Loucy (cell line): ENCODE results near the gene FAM13A.

ENCODE experiments used
- H2AFZ ChIP-seq: fragments of 200-600 bp; sonication (generic); 2 replicates; pipeline ENCODE4 v1.6.0; 2016; ENCODE audit warnings: antibody characterized with exemption, mild to moderate bottlenecking, low read length, moderate library complexity
- H3F3A ChIP-seq: fragments of 200-600 bp; 2 replicates; pipeline ENCODE4 v1.6.0; 2016; ENCODE audit warnings: antibody characterized with exemption, low read depth, mild to moderate bottlenecking
- H3K27me3 ChIP-seq: fragments of 200-600 bp; sonication (generic); 2 replicates; pipeline ENCODE4 v1.6.1; 2014; ENCODE audit warnings: low read length, mild to moderate bottlenecking; ENCODE audit not compliant: insufficient read depth, poor library complexity, severe bottlenecking
- H3K36me3 ChIP-seq: fragments of 200-600 bp; sonication (generic); 2 replicates; pipeline ENCODE4 v1.6.1; 2016; ENCODE audit warnings: low read length; ENCODE audit not compliant: insufficient read depth
- H3K4me1 ChIP-seq: fragments of 200-600 bp; sonication (generic); 2 replicates; pipeline ENCODE4 v1.5.1; 2014; ENCODE audit warnings: low read length, mild to moderate bottlenecking; ENCODE audit not compliant: insufficient read depth, poor library complexity, severe bottlenecking
- H3K4me2 ChIP-seq: fragments of 200-600 bp; sonication (generic); 2 replicates; pipeline ENCODE4 v1.6.0; 2014; ENCODE audit warnings: antibody characterized with exemption, low read length, low read depth, mild to moderate bottlenecking; ENCODE audit not compliant: poor library complexity, severe bottlenecking
- H3K4me3 ChIP-seq: fragments of 200-600 bp; sonication (generic); 2 replicates; pipeline ENCODE4 v1.5.1; 2014; ENCODE audit warnings: low read length, mild to moderate bottlenecking, mixed read lengths; ENCODE audit not compliant: poor library complexity, severe bottlenecking
- H3K79me2 ChIP-seq: fragments of 200-600 bp; sonication (generic); 2 replicates; pipeline ENCODE4 v1.6.1; 2014; ENCODE audit warnings: low read length; ENCODE audit not compliant: insufficient read depth
- H3K9ac ChIP-seq: fragments of 200-600 bp; sonication (generic); 2 replicates; pipeline ENCODE4 v1.6.0; 2014; ENCODE audit warnings: mild to moderate bottlenecking, low read depth, low read length, moderate library complexity; ENCODE audit not compliant: poor library complexity, severe bottlenecking
- H3K9me2 ChIP-seq: fragments of 200-600 bp; sonication (generic); replicated peaks from 2 replicates; pipeline ENCODE4 v1.6.1; 2016; ENCODE audit warnings: low read depth, low read length, mixed read lengths
- H3K9me3 ChIP-seq: fragments of 200-600 bp; sonication (generic); 2 replicates; pipeline ENCODE4 v1.6.1; 2014; ENCODE audit warnings: mild to moderate bottlenecking, antibody characterized with exemption, low read length, low read depth; ENCODE audit not compliant: insufficient read depth
- H4K20me1 ChIP-seq: fragments of 200-600 bp; sonication (generic); 2 replicates; pipeline ENCODE4 v1.6.0; 2014; ENCODE audit warnings: antibody characterized with exemption, low read length, mild to moderate bottlenecking; ENCODE audit not compliant: insufficient read depth, poor library complexity, severe bottlenecking
- CTCF ChIP-seq: fragments of 200-600 bp; sonication (generic); conservative IDR thresholded peaks from 2 replicates; pipeline ENCODE4 v1.5.1; 2014; ENCODE audit warnings: mild to moderate bottlenecking, antibody characterized with exemption, low read length
- EZH2phosphoT487 ChIP-seq: fragments of 200-600 bp; IDR thresholded peaks from 2 replicates; pipeline ENCODE4 v1.6.1; 2018; ENCODE audit warnings: antibody characterized with exemption, mild to moderate bottlenecking, moderate library complexity, borderline replicate concordance

Gene FAM13A

GRCh38 chr4:88965053-88965452 lies 91.9 kb downstream of the FAM13A start:
- no peak overlapping the region for H3K9ac ChIP-seq
- no peaks in the 10 kb centered on the region for H3F3A ChIP-seq
- no peaks in the 10 kb centered on the region for H3K9me3 ChIP-seq
- no peaks in the 10 kb centered on the region for H3K27me3 ChIP-seq
- TF ChIP-seq CTCF: no peak
- no peak for TF ChIP-seq EZH2phosphoT487
- no peaks in the 10 kb centered on the region for H3K9me2 ChIP-seq
- H2AFZ ChIP-seq: no peak overlapping the region
- no peak overlapping the region for H3K4me3 ChIP-seq
- H3K4me1 ChIP-seq: peaks cover 10% of the 10 kb centered on the region
- no peaks in the 10 kb centered on the region for H3K79me2 ChIP-seq
- no peaks in the 10 kb centered on the region for H4K20me1 ChIP-seq
- no peak overlapping the region for H3K4me2 ChIP-seq
- no peaks in the 10 kb centered on the region for H3K36me3 ChIP-seq

DNA sequence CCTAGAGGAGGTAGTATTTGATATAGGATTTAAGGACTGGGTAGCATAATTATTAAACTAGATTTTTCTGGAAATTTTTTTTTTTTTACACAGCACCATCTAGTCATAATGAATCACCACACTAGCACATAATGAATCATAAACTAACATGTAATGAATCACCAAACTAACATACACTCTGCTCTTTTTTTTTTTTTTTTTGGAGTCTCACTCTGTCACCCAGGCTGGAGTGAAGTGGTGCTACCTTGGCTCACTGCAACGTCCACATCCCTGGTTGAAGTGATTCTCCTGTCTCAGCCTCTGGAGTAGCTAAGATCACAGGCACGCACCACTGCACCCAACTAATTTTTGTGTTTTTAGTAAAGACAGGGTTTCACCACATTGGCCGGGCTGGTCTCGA lies 92.5 kb downstream of the FAM13A start:
- no peaks in the 10 kb centered on the region for H3F3A ChIP-seq
- no peak overlapping the region for H2AFZ ChIP-seq
- H3K36me3 ChIP-seq: no peaks in the 10 kb centered on the region
- H3K4me1 ChIP-seq: peaks cover 10% of the 10 kb centered on the region
- H3K4me3 ChIP-seq: no peak overlapping the region
- no peaks in the 10 kb centered on the region for H3K79me2 ChIP-seq
- H4K20me1 ChIP-seq: no peaks in the 10 kb centered on the region
- H3K9me2 ChIP-seq: no peaks in the 10 kb centered on the region
- no peak overlapping the region for H3K9ac ChIP-seq
- no peaks in the 10 kb centered on the region for H3K27me3 ChIP-seq
- no peak for TF ChIP-seq CTCF
- no peak for TF ChIP-seq EZH2phosphoT487
- H3K4me2 ChIP-seq: no peak overlapping the region
- no peaks in the 10 kb centered on the region for H3K9me3 ChIP-seq

DNA sequence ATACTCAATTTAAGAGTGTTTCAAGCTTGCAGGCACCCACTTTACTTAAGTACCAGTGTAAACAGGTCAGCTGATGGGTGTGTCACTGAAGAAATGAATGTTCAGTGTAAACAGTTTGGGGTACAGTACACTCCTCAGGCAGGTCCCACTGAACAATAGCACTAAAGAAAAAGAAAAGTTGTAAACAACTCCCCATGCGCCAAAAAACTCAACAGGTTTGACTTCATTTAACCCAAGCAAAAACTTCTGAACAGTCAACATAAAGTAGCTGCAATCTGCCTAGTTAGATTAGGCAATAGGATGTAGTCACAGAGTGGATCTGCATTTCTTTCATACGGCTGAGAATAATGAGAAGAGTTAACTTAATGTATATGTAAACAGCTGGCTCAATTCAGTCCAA lies 93.2 kb downstream of the FAM13A start:
- no peak for TF ChIP-seq EZH2phosphoT487
- TF ChIP-seq CTCF: no peak
- Histone ChIP-seq H2AFZ (no peak overlapping the region), H3K36me3 (no peaks in the 10 kb centered on the region), H3F3A (no peaks in the 10 kb centered on the region), H3K79me2 (no peaks in the 10 kb centered on the region), H3K4me2 (no peak overlapping the region), H3K9me2 (no peaks in the 10 kb centered on the region), H3K9me3 (no peaks in the 10 kb centered on the region), H3K9ac (no peak overlapping the region), H3K4me3 (no peak overlapping the region), H3K27me3 (no peaks in the 10 kb centered on the region), H3K4me1 (peaks cover 10% of the 10 kb centered on the region), H4K20me1 (no peaks in the 10 kb centered on the region)
